Right ventricle myocardium superior (tissue), 1 donor: ENCODE measurements around the gene ATP5F1E. TPM values are rescaled to one million over a fixed set of nuclear protein-coding genes. Genes with fewer than 3 reads are reported as not detected.
A peak's percentile ranks its signal among the peaks of the same experiment; 100 is the strongest.
"Not testable (repeated sequence)": the region's sequence is repeated elsewhere in the genome, so short reads cannot be mapped to it uniquely, and the experiment has no call there.

Source experiments
- ATAC-seq: fragments of 200-7000 bp; cut with Tn5 transposase; one replicate; pipeline ENCODE4 v1.9.1; 2020; ENCODE audit warnings: mild to moderate bottlenecking; ENCODE audit not compliant: poor library complexity
- DNase-seq: peaks from one replicate; pipeline ENCODE4 v3.0.0-alpha.2; 2020
- intact Hi-C: fragments of 100-400 bp; cut with DNase I; formaldehyde crosslinking; loops from one replicate; pipeline ENCODE4 v1.11.2; 2022
- total RNA-seq: library from RNA; stranded (reverse); fragmentation: NEBNext Ultra II Directional; extraction: Animal tissue kit (Norgen Biotek cat#: 25700); gene quantifications from one replicate; pipeline ENCODE4 v1.2.1, GENCODE V29; 2021
- donor health status: DM: no; HTN: yes; CAD: no; lungs with severe emphysema.

ATP5F1E gene
- total RNA-seq, 1 donor from 2014 or later, result 143 TPM

DNA sequence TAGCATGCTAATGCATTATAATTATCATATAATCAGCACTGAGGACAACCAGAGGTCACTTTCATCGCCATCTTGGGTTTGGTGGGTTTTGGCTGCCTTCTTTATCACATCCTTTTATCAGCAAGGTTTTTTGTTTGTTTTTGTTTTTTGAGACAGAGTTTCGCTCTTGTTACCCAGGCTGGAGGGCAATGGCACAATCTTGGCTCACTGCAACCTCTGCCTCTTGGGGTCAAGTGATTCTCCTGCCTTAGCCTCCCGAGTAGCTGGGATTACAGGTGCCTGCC lies 20.3 kb downstream of the ATP5F1E start:
- intact Hi-C loops, DNase-seq, ATAC-seq: not testable (repeated sequence)

DNA sequence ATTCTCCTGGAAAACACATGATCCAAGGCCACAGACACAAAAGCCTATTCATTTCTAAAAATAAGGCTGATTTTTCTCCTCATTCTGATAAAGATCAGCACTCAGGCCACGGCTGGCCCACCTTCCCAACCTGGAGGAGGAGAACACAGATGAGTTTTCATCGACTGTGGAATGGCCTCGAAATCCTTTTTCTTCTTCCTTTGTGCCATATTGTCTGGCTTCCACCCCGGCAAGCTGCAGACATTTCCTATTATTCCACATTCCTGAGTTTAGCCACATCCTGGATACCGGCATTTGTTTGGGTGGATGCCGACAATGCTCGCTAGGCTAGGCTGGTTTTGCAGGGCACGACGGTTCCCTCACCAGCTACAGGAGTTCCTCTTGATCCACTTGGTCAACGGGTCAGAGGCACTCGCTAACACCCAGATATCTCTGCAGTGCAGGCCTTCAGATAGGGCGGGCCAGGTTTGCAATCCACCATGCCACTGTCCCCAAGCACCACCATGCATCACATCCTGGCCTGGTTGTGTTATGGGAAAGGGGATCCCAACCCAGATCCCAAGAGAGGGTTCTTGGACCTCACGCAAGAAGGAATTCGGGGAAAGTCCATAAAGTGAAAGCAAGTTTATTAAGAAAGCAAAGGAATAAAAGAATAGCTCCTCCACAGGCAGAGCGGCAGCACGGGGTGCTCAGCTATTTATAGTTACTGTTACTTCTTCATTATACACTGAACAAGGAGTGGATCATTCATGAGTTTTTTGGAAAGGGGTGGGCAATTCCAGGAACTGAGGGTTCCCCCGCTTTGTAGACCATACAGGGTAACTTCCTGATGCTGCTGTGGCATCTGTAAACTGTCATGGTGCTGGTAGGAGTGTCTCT lies 20.9 kb downstream of the ATP5F1E start:
- no peak for DNase-seq
- intact Hi-C loops, result no loop called here
- no peak for ATAC-seq

DNA sequence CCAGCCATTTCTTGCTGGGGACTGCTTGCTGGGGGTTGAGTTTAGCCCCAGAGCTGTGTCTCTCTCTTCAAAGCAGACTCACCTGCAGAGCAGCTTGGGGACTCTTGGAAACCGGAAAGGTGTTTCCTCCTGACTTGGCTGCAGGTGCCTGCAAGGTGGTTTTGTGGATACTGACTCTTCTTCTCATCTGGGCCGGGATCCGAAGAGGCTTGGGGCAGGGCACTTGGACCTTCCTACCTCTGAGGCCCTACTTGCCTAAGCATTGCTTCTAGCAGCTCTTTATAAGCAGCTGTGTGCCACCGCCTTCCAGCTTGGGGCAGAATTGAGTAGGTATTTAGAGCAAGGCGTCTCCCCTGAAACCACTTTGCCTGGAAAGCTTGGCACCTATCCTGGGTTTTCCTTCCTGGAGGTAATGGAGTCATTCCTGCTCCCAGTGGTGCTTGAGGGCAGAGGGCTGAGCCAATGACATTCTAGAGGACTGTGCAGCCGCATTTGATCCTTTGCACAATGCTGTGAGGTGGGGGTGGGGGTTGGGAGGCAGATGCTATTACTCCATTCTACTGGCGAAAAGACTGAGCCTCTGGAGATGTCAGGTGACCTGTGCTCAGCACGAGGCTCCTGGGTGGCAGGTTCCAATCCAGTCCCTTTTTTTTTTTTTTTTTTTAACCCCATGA lies 21.7 kb downstream of the ATP5F1E start:
- ATAC-seq (no peak), DNase-seq (no peak)
- intact Hi-C loops, result no loop called here

DNA sequence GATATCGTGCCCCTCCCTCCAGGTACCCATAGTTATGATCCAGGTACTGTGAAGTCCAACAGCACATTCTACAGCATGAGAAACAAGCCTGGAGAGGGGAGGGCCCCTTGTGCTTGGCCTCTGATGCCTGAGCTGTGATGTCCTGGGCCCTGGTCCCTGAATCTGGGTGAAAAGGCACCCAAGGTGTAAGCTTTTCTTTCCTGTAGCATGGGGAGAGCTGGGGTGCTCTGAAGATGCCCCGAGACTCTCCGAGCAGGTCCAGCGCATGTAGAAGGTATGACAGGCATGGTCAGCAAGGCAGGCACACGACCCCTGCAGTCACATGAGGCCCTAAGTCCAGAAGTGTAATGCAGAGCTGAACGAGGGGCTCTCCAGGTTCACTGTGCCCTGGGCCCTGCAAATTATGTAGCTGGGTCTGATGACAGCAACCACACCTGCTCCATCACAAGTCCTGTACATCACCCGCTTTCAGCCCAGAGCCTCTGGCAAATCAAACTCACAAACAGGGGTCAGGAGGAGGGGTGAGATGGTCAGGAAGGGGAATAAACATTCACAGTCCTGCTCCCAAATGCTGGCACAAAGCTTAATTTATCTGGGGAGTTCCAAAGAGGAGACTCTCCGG lies 23.3 kb downstream of the ATP5F1E start:
- DNase-seq (no peak), ATAC-seq (no peak)
- intact Hi-C loops, result no loop called here

DNA sequence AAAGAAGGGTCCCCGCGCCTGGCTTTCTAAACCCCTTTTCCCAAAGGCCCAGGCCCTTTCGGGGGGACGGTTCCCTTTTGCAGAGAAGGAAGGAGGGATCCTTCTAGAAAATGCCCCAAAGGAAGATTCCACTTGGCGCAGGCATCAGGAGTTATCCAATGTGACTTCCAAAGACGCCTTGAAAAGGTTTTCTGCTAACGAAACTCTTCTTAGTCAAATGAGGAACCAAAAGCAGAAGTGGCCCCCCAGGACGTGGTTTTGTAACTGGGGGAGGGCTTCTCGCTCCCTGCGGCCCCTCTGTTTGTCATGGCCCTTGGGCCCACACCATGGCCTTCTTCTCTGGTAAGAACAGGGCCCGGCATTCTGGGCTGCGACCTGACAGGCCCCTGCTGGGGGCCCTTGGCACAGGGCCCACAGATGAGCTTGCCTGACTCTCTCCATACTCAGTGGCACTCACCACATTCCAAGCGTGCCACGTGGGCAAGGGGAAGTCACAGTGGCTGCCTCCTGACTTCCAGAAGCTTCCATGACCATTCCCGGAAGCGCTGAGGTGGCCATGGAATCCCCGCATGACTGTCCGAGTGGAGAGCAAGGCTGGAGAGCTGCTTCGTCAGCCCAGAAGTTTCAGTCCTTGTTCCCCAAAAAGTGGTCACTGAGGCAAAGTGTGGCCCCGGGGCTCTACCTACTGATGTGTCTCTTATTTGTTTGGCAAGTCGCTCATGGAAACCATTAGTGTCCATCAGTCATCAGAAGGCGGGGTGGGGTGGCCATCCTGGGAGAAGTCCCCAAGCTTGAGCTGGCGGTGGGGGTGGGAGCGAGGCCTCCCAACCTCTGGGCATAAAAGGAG lies 24.2 kb downstream of the ATP5F1E start:
- intact Hi-C loops, result no loop called here
- DNase-seq (peak; percentile 74), ATAC-seq (peak; percentile 2)

DNA sequence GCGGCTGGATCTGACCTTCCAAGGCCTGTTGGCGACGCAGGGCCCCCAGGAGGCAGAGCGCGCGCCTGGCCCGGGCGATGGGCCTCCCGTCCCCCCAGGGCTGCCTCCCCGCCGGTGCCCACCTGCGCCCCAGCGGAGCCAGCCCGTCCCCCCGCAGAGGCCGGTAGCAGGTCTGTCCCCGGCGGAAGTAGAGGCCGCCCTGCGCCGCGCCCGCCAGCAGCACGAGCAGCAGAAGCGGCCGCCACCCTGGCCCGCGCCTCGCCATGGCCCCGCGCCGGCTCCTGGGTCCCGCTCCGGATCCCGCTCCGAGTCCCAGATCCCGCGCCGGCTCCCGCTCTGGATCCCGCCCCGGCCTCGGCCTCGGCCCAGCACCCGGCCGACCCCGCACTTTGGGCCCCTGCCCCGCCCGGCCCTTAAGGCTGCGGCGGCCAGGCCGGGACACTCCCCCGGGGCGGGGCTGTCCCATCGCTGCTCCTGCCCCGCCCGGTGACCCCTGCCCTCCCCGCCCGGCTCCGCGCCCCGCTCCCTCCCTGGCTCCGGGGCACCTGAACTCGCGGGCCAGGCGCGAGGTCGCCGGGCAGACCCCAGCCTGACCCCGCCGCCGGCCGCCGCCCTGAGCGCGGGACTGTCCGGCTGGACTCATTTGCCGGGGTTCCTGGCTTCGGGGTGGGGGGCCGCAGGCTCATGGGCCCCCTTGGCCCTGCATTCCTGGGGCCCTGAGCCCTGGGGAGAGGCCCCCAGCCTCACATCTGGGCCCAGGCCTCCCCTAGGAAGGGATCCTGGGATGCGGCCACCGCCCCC lies 25.1 kb downstream of the ATP5F1E start, which contains the start of gene CTSZ:
Gene CTSZ (minus strand): TSS at position 391 of the 801 bp plus-strand sequence. CDS start 126 bp downstream, at position 265.
- ATAC-seq (peak; percentile 92), DNase-seq (peak; percentile 85)
- intact Hi-C loops, result no loop called here

DNA sequence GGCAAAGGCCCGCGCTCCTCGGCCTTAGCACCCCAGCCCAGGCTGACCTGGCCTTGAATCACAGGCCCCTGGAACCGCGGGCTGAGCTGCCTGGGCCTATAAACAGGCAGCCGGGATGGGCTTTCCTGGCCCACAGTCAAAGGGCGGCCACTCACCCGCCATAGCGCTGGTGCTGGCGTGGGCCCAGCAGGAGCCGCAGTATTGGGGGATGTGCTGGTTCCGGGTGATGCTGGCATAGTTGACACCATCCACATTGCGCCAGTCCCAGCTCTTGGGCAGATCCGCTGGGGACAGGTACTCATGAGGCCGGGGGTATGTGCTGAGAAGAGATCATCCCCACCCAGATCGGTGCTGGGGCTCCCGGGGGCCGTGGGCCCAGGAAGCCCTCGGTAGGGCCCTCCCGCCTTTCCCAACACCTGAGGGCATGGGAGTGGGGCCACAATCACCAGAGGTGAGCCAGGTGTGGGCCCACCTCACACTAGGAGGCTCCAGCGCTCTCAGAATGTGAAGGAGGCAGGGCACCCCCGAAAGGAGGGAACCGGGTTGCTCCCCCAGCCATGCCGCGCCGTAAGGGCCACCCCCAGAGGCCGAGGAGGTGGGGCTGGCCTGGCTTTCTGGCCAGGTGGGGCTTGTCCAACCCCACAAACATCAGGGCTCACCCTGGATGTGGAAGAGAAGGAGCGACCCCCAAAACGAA lies 25.8 kb downstream of the ATP5F1E start:
- intact Hi-C loops, result no loop called here
- DNase-seq (no peak), ATAC-seq (peak; percentile 2)

DNA sequence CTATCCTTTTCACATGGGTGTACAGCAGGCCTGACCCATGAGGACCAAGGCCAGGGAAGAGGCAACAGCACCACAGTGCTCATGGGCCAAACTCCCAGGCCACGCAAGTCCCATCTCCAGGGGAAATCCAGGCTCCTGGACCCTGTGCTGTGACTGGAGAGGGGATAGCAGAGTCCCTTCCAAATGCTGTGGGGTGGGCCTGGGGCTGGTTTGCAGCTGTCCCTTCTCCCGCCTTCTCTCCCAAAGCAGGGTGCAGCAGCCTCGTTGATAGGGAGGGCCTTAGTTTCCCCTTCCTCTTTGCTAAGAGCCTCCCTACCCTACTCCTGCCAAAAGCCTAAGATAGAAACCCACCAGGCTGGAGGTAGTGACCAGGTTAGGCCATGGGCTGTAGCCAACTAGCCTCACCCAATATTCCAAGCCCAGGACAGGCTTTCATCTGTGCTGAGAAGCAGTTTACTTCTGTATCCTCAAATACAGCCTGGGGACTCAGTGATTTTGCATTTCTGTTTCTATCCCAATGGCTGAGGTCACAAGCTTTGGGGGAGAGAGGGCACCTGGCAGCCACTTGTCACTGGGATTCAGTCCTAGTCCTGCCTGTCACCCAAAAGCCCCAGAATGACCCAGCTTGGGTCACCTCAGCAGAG lies 26.5 kb downstream of the ATP5F1E start:
- ATAC-seq, result no peak
- intact Hi-C loops, result no loop called here

DNA sequence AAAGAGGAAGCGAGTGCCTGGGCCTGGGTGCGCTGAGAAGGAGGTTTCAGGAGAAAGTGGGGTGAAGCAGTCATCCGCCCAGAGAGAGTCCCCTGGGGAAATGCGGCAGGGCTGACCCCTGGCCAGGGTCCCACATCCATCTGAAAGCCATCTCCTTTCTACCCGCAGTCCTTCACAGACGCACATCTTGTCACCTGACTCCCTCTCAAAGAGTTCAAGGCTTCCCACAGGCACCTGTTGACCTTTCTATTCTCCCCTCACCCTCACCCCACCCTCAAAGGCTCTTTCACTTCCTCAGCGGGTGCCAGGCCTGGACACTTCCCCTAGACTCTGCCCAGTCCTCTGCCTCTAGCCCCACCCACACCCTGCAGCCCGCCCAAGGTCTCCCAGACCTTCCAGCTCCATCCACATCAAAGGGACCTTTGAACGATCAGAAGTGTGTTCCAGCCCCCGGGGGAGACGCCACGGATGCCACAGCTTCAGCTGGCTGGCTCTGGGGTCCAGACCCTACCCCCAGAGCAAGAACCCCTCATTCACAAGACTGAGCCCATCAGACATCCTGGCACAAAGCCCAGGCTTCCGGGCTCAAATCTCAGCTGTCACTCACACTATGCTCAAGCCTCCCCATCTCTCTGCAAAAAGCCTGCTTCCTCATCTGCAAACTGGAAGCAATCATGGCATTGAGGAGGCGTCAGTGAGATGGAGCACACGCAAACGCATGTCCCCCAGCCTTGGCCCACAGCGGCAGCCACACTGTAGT lies 27.2 kb downstream of the ATP5F1E start:
- DNase-seq (peak; percentile 79), ATAC-seq (peak; percentile 53)
- intact Hi-C loops, result no loop called here

More for the DNA sequence above, 26.5 kb downstream of the ATP5F1E start:
- DNase-seq, result no peak

DNA sequence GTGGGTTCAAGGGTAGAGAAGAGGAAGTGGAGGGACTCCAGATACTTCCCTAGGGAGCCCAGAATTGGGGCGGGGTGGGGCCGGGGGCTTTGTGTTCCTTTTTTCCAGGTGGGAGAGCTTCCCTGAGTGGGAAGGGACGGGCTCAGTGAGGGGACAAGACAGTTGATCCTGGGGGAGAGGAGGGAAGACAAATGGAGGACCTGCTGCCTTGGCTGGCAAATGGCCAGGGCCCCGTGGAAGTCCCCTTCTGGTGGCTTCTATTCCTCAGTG lies 27.7 kb downstream of the ATP5F1E start:
- intact Hi-C loops, result no loop called here
- no peak for ATAC-seq
- DNase-seq, result peak; percentile 73

DNA sequence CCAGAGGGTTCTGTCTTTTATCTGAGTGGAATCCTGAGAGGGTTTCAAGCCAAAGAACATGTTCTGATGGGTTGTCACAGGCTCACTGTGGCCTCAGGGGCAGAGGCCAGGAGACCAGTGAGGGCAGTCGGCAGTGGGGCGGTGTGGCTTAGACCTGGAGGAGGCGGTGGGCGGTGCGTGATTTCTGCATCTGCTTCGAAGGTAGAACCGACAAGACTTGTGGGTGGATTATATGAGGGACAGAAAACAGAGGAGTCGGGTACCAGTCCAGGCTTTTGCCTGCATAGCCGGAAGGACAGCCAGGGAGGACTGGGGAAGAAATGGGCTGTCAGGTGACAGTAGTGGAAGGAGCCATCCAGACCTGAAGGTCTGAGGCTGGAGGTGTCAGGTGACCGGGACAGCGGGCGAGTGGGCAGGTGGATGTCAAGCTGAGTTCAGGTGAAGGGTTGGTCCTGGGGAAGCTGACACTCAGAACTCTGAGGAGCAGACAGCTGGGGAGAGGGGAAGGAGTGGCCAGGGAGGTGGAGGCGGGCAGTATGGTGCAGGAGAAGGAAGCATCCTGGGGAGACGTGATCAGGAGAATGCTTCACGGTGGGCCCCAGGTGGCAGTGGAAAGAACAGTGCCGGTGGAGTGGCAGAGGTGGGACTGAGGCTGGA lies 28.2 kb downstream of the ATP5F1E start:
- intact Hi-C loops, result no loop called here
- no peak for DNase-seq
- no peak for ATAC-seq

DNA sequence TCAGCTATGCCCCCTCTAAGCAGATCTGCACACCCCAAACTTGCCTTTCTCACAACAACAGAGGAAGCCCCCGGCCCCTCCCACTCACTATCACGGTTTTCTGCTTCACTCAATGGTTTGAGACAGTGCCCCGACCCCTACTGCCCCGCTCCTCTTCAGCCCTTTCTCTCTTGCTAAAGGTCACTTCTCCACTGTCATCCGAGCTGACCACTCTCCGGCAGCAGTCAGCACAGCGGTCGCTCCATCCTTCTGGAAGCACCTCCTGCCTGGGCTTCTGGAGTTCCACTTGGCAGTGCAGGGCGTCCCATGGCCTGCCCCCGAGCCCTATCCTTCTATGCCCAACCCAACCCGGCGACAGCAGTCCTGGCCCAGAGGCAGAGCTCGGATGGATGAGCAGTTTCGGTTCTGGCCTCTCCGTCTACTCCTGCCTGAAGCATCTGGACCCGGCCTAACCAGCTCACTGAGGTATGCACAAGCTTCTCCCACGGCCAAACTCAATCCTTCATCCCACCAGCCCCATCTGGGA lies 29.2 kb downstream of the ATP5F1E start:
- intact Hi-C loops, result no loop called here
- ATAC-seq (no peak), DNase-seq (no peak)

DNA sequence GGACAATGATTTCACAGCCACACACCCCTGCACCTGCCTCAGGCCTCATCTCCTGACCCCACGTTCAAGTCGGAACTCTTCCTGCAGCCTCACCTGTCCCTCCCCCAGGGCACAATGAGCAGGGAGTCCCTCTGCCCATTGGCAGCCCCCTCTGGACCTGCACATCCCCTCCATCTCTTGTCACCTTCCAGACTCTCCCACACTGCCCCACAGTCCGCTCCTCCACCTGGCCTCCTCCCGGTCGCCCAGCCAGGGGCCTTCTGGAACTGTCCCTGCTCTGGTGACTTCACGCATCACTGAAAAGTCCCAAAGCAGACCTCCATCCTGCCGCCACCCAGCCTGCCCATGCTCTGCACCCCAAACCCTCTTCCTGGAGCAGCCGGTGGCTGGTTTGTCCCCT lies 29.7 kb downstream of the ATP5F1E start:
- intact Hi-C loops, result no loop called here
- ATAC-seq (no peak), DNase-seq (no peak)

DNA sequence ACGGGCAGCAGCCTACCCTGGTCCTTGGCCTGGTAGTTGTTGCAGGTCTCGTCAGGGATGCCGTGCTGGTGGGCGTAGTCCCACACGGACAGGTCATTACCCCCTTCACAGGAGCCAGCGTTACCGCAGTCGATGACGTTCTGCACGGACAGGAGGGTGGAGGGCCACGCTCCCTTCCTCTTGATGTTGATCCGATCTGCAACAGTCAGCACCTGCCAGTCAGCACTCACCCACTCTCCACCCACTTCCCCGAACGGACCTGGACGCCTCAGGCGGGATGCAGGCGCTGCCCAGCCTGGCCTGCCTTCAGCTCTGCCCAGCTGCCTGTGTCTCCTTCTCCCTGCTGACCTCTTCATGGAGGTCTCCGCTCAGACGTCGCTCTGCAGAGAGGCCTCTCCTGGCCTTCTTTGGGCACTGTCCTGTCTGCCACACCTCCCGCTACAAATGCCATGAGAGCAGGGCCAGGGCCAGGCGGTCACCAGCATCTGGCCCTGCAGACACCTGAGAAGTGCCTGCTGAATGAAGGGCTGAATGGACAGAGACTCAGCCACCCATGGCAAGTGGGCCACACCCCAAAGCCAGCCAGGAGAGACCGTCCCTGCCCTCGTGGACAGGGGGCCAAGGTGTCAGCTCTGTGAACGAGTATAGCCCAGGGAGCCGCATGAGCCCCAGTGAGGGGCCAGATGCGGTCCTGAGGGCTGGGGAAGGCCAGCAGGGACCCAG lies 30.5 kb downstream of the ATP5F1E start:
- intact Hi-C loops, result no loop called here
- ATAC-seq (no peak), DNase-seq (no peak)

DNA sequence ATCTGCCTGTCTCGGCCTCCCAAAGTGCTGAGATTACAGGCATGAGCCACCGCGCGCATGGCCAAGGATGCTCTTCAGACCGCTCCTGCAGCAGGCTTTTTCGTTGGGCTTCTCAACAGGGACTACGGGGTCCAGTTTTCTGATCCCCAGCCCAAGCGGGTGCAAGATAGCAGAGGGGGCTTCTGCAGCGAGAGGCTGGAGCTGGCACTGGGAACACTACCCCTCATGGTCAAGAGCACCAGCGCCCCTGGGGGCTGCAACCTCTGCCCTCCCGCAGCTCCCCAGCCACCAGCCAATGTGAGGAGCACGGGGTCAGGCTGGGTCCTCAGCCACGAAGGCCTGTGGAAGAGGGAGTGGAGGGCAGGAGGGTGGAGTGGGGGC lies 31.1 kb downstream of the ATP5F1E start:
- intact Hi-C loops, result no loop called here
- no peak for DNase-seq

More for the DNA sequence above, 31.1 kb downstream of the ATP5F1E start:
- no peak for ATAC-seq
